T-helper 1 cell (primary cell): ENCODE measurements around the gene TMEM255B.
"Not testable (repeated sequence)": the region's sequence is repeated elsewhere in the genome, so short reads cannot be mapped to it uniquely, and the experiment has no call there.

Source experiments
- DNase-seq, 5 donors: peaks; one replicate each; pipeline ENCODE4 v3.0.0-alpha.2; 2012 to 2020

The TMEM255B gene

GRCh38 chr13:113789931-113790330, 30.9 kb downstream of the TMEM255B start:
- DNase-seq: not testable (repeated sequence)

GRCh38 chr13:113791226-113791625, 32.2 kb downstream of the TMEM255B start:
- no peak for DNase-seq

GRCh38 chr13:113791761-113792160, 32.7 kb downstream of the TMEM255B start:
- DNase-seq: no peak

- no peak for DNase-seq
Measured at GRCh38 chr13:113792236-113792770, 33.3 kb downstream of the TMEM255B start.

GRCh38 chr13:113792886-113793717, 34.1 kb downstream of the TMEM255B start:
- DNase-seq: no peak

- no peak for DNase-seq
Measured at GRCh38 chr13:113793718-113794085, 34.7 kb downstream of the TMEM255B start.

- no peak for DNase-seq
Measured at GRCh38 chr13:113794086-113794485, 35.1 kb downstream of the TMEM255B start.

- DNase-seq: no peak
Measured at GRCh38 chr13:113794764-113795173, 35.7 kb downstream of the TMEM255B start.

- DNase-seq: not testable (repeated sequence)
Measured at GRCh38 chr13:113795362-113795761, 36.3 kb downstream of the TMEM255B start.

- no peak for DNase-seq
Measured at GRCh38 chr13:113796211-113796963, 37.4 kb downstream of the TMEM255B start.

- DNase-seq: no peak
Measured at GRCh38 chr13:113796964-113797676, 38.1 kb downstream of the TMEM255B start.

- DNase-seq: no peak
Measured at GRCh38 chr13:113798200-113798811, 39.3 kb downstream of the TMEM255B start.

GRCh38 chr13:113800576-113800926, 41.5 kb downstream of the TMEM255B start:
- no peak for DNase-seq

- DNase-seq: no peak
Measured at GRCh38 chr13:113801289-113801961, 42.4 kb downstream of the TMEM255B start.

GRCh38 chr13:113802090-113802531, 43.1 kb downstream of the TMEM255B start:
- no peak for DNase-seq

GRCh38 chr13:113802761-113803160, 43.7 kb downstream of the TMEM255B start:
- no peak for DNase-seq

GRCh38 chr13:113803409-113804016, 44.5 kb downstream of the TMEM255B start:
- no peak for DNase-seq

- no peak for DNase-seq
Measured at GRCh38 chr13:113804017-113804702, 45.1 kb downstream of the TMEM255B start.

- DNase-seq: no peak
Measured at GRCh38 chr13:113804703-113805430, 45.8 kb downstream of the TMEM255B start.

GRCh38 chr13:113805431-113806103, 46.5 kb downstream of the TMEM255B start:
- DNase-seq: no peak
